ENCODE data around the gene PLA2G2C. TPM values are rescaled to one million over a fixed set of nuclear protein-coding genes. Genes with fewer than 3 reads are reported as not detected.

Gene PLA2G2C
- total RNA-seq, 4 donors from 2014 or later, result not detected

- Histone ChIP-seq H3K27ac (no peak overlapping the region), H3K9me3 (no peaks in the 10 kb centered on the region), H3K4me1 (no peaks in the 10 kb centered on the region), H3K27me3 (peaks cover 0 to 7% of the 10 kb centered on the region in 2 donors), H3K36me3 (no peaks in the 10 kb centered on the region), H3K4me3 (no peak overlapping the region)
- no peak for DNase-seq
- intact Hi-C loops (cut with DNase I; ENCODE audit: low total_unique reads), result no loop called here
- no peak for TF ChIP-seq CTCF (IDR thresholded peaks at IDR 0.05)
- no peak for TF ChIP-seq POLR2A (IDR thresholded peaks at IDR 0.05)
These were observed 42.9 kb upstream of the PLA2G2C start for GRCh38 chr1:20229171-20229570.

GRCh38 chr1:20228314-20228825 is 42.1 kb upstream of the PLA2G2C start:
- intact Hi-C loops (cut with DNase I; ENCODE audit: low total_unique reads), result no loop called here
- Histone ChIP-seq H3K4me3 (no peak overlapping the region), H3K27me3 (no peaks in the 10 kb centered on the region), H3K36me3 (no peaks in the 10 kb centered on the region), H3K9me3 (no peaks in the 10 kb centered on the region), H3K27ac (no peak overlapping the region), H3K4me1 (no peaks in the 10 kb centered on the region)
- no peak for DNase-seq
- TF ChIP-seq POLR2A (IDR thresholded peaks at IDR 0.05) (no peak), CTCF (IDR thresholded peaks at IDR 0.05) (no peak)

- no peaks in the 10 kb centered on the region for H3K36me3 ChIP-seq
- intact Hi-C loops (cut with DNase I; ENCODE audit: low total_unique reads), result no loop called here
- no peak overlapping the region for H3K4me3 ChIP-seq
- H3K9me3 ChIP-seq, result no peaks in the 10 kb centered on the region
- no peak overlapping the region for H3K27ac ChIP-seq
- no peak for DNase-seq
- no peak for TF ChIP-seq POLR2A (IDR thresholded peaks at IDR 0.05)
- TF ChIP-seq CTCF (IDR thresholded peaks at IDR 0.05), result no peak
- H3K27me3 ChIP-seq, result no peaks in the 10 kb centered on the region
- H3K4me1 ChIP-seq, result no peaks in the 10 kb centered on the region
These were observed 41.4 kb upstream of the PLA2G2C start for GRCh38 chr1:20227704-20228103.

GRCh38 chr1:20224546-20224945 is 38.2 kb upstream of the PLA2G2C start:
- no peaks in the 10 kb centered on the region for H3K9me3 ChIP-seq
- intact Hi-C loops (cut with DNase I; ENCODE audit: low total_unique reads), result no loop called here
- no peak for DNase-seq
- H3K27me3 ChIP-seq, result no peaks in the 10 kb centered on the region
- H3K27ac ChIP-seq, result no peak overlapping the region
- H3K36me3 ChIP-seq, result no peaks in the 10 kb centered on the region
- no peak for TF ChIP-seq CTCF (IDR thresholded peaks at IDR 0.05)
- TF ChIP-seq POLR2A (IDR thresholded peaks at IDR 0.05), result no peak
- H3K4me1 ChIP-seq, result no peaks in the 10 kb centered on the region
- H3K4me3 ChIP-seq, result no peak overlapping the region

- Histone ChIP-seq H3K4me3 (no peak overlapping the region), H3K27ac (no peak overlapping the region), H3K9me3 (no peaks in the 10 kb centered on the region), H3K36me3 (no peaks in the 10 kb centered on the region), H3K27me3 (no peaks in the 10 kb centered on the region), H3K4me1 (no peaks in the 10 kb centered on the region)
- intact Hi-C loops (cut with DNase I; ENCODE audit: low total_unique reads), result no loop called here
- TF ChIP-seq POLR2A (IDR thresholded peaks at IDR 0.05) (no peak), CTCF (IDR thresholded peaks at IDR 0.05) (no peak)
- DNase-seq, result no peak
These were observed 37.5 kb upstream of the PLA2G2C start for GRCh38 chr1:20223551-20224419.
